ENCODE data around the gene FUT8. TPM values are rescaled to one million over a fixed set of nuclear protein-coding genes. Genes with fewer than 3 reads are reported as not detected.

The FUT8 gene
- total and polyA plus RNA-seq, 2 of the 8 experiments (the other 6 are each of a cell fraction or from before 2014, with no cell fraction given): 10.5 to 25.1 TPM

DNA sequence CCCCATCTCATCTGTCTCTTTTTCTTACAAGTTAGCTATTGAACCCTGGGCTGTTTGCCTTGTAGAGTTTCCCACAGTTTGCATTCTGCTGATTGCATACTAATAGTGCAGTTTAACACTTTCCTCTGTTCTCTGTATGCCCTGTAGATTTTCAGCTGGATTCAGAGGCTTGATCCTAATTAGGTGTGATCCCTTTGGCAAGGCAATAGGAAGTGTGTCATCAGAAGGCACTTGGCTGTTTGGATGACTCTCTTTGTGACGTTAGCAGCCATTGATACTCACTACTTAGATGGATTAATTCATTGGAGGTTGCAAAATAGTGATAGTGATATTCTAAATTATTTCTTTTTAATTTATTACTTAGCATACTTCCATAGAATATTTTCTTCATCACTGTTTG, 33.6 kb downstream of the FUT8 start:
- DNase-seq (ENCODE audit: low read depth in 1 of 2, low spot score in 2 of 2): no peak
- ChIA-PET POLR2A (ENCODE audit: partially characterized antibody) (no interaction called here), CTCF (ENCODE audit: partially characterized antibody) (interaction anchor here (0.8 to 0.9 kb wide), 2 partner anchors 141 to 513 kb away, joined by 3 read pairs; no protein-coding TSS in a partner anchor)

More for the DNA sequence above, 33.6 kb downstream of the FUT8 start:
- Histone ChIP-seq H3K14ac (ENCODE audit: insufficient read length) (no peak overlapping the region), H2BK15ac (ENCODE audit: low read length) (no peak overlapping the region), H3K36me3 (ENCODE audit: control insufficient read depth in 2 of 4, insufficient read depth in 4 of 4, low read length in 3 of 4) (no peaks in the 10 kb centered on the region), H2AFZ (ENCODE audit: low read length) (no peak overlapping the region), H4K5ac (ENCODE audit: insufficient read length, low read depth, low read length) (no peak overlapping the region), H3K56ac (replicated peaks; ENCODE audit: insufficient read length, low read depth, low read length) (no peak overlapping the region), H3K27me3 (replicated peaks in 1 of 4; ENCODE audit: control insufficient read depth in 3 of 4, extremely low read depth in 1 of 4, insufficient read depth in 3 of 4, low read length in 3 of 4) (no peaks in the 10 kb centered on the region), H3K27ac (ENCODE audit: low read depth, low read length) (no peak overlapping the region), H3K23ac (ENCODE audit: insufficient read length) (no peak overlapping the region), H3K18ac (ENCODE audit: extremely low read depth, low read length) (no peak overlapping the region; the same call in 1 of the 2 replicates), H3K4me1 (replicated peaks in 1 of 4; ENCODE audit: control insufficient read depth in 3 of 4, insufficient read depth in 4 of 4, low read length in 3 of 4) (peaks cover 0 to 3% (median 0%) of the 10 kb centered on the region in 4 experiments; a peak in 2 of 7 replicates), H4K20me1 (replicated peaks in 1 of 2; ENCODE audit: control insufficient read depth in 1 of 2, insufficient read depth in 2 of 2, low read length in 2 of 2) (no peaks in the 10 kb centered on the region), H3K9me3 (ENCODE audit: insufficient read depth in 2 of 2, low read depth in 1 of 2, low read length in 1 of 2) (no peaks in the 10 kb centered on the region), H2BK12ac (ENCODE audit: low read depth, low read length) (no peak overlapping the region), H2BK20ac (ENCODE audit: low read length) (no peak overlapping the region), H2BK120ac (replicated peaks; ENCODE audit: low read depth, low read length) (no peak overlapping the region), H3K4ac (replicated peaks; ENCODE audit: insufficient read length, low read depth, low read length) (no peak overlapping the region), H2AK5ac (ENCODE audit: low read depth, low read length) (no peak overlapping the region), H3K9ac (replicated peaks in 1 of 4; ENCODE audit: extremely low read depth in 1 of 4, low read depth in 3 of 4, low read length in 3 of 4) (no peak overlapping the region), H3K4me3 (ENCODE audit: extremely low read depth in 1 of 4, insufficient read depth in 2 of 4, low read depth in 3 of 4, low read length in 4 of 4) (no peak overlapping the region), H3K23me2 (ENCODE audit: low read depth, low read length) (no peaks in the 10 kb centered on the region; the same call in 1 of the 2 replicates), H2BK5ac (ENCODE audit: low read depth, low read length) (no peak overlapping the region), H3K4me2 (ENCODE audit: insufficient read depth in 1 of 2, low read depth in 2 of 2, low read length in 2 of 2) (no peak overlapping the region), H4K8ac (ENCODE audit: extremely low read depth, insufficient read depth, low read length) (no peak overlapping the region), H4K91ac (replicated peaks; ENCODE audit: insufficient read length, low read length) (no peak overlapping the region), H3K79me2 (ENCODE audit: control insufficient read depth in 1 of 2, insufficient read depth in 2 of 2, low read length in 2 of 2) (no peaks in the 10 kb centered on the region; a peak in 1 of 4 replicates), H3K79me1 (ENCODE audit: low read depth, low read length) (no peaks in the 10 kb centered on the region)
- TF ChIP-seq CREB1 (IDR thresholded peaks at IDR 0.05) (no peak), KDM1A (IDR thresholded peaks at IDR 0.05; ENCODE audit: borderline replicate concordance, low read length) (no peak), BACH1 (IDR thresholded peaks at IDR 0.05; ENCODE audit: low read length) (no peak), RNF2 (IDR thresholded peaks at IDR 0.05; ENCODE audit: borderline replicate concordance, low read depth, low read length, missing control alignments, poor library complexity, severe bottlenecking) (no peak), SP4 (IDR thresholded peaks at IDR 0.05; ENCODE audit: low read length) (no peak), SIN3A (conservative IDR thresholded peaks at IDR 0.05 in 1 of 2, IDR thresholded peaks at IDR 0.05 in 1 of 2; ENCODE audit: low read depth in 1 of 2, low read length in 2 of 2) (no peak)
- 78% methylated on average over 1 of the region's 1 CpG; no CpG with 5 or more reads in 1 of the 2 experiments for WGBS, 2 experiments (ENCODE audit: extremely low coverage in 1 of 2, insufficient coverage in 1 of 2, insufficient read length in 1 of 2, insufficient replicate concordance in 2 of 2, low coverage in 1 of 2, low lambda C conversion rate in 2 of 2, missing lambda C conversion rate in 1 of 2)
- no peak for FAIRE-seq

Data from H1 (cell line).